ENCODE results near the gene MED9. TPM values are rescaled to one million over a fixed set of nuclear protein-coding genes. Genes with fewer than 3 reads are reported as not detected.

MED9 gene
- total and polyA plus RNA-seq, 10 of the 15 experiments (the other 5 are each of a cell fraction or from before 2014, with no cell fraction given): 1.5 to 22.4 (median 14.8) TPM

GRCh38 chr17:17532991-17533390, 56.2 kb downstream of the MED9 start:
- Histone ChIP-seq H3K9ac (ENCODE audit: control insufficient read depth, insufficient read depth, low read length) (no peak overlapping the region), H3K9me3 (replicated peaks; ENCODE audit: control insufficient read depth, insufficient read depth, low read length) (no peaks in the 10 kb centered on the region), H3K36me3 (ENCODE audit: control insufficient read depth in 2 of 2, insufficient read depth in 2 of 2, low read length in 1 of 2) (no peaks in the 10 kb centered on the region), H2AFZ (ENCODE audit: control insufficient read depth, low read depth, low read length) (no peak overlapping the region), H3K27ac (ENCODE audit: control insufficient read depth, insufficient read depth) (no peak overlapping the region), H3K4me3 (no peak overlapping the region), H3K4me2 (ENCODE audit: control insufficient read depth, insufficient read depth) (no peak overlapping the region), H3K4me1 (ENCODE audit: control insufficient read depth, insufficient read depth, low read length) (no peaks in the 10 kb centered on the region), H4K20me1 (ENCODE audit: control insufficient read depth, insufficient read depth) (no peaks in the 10 kb centered on the region; the same call in 1 of the 2 replicates), H3K27me3 (replicated peaks in 1 of 2; ENCODE audit: control insufficient read depth in 2 of 2, insufficient read depth in 2 of 2, low read length in 1 of 2) (no peaks in the 10 kb centered on the region; a peak in 1 of 4 replicates), H3K79me2 (ENCODE audit: control insufficient read depth, insufficient read depth, low read length) (no peaks in the 10 kb centered on the region)
- WGBS (ENCODE audit: insufficient coverage, insufficient replicate concordance, low lambda C conversion rate, missing lambda C conversion rate): 33% methylated on average over 1 of the region's 1 CpG
- FAIRE-seq (peak; percentile 31), DNase-seq (ENCODE audit: low read depth, low spot score) (no peak), ATAC-seq (no peak)
- BruUV-seq (replicated peaks): no TSS peak
- in situ Hi-C loops (cut with MboI) (no loop called here), intact Hi-C loops (cut with micrococcal nuclease; ENCODE audit: unreplicated experiment) (no loop called here)
- TF ChIP-seq EED (IDR thresholded peaks at IDR 0.05; ENCODE audit: low read depth) (no peak), SMAD1 (IDR thresholded peaks at IDR 0.05; ENCODE audit: low read depth, partially characterized antibody) (no peak), SP1 (IDR thresholded peaks at IDR 0.05; ENCODE audit: low read depth, low read length) (no peak), STAT3 (IDR thresholded peaks at IDR 0.05; ENCODE audit: low read depth, low read length) (no peak), STAT1 (conservative IDR thresholded peaks at IDR 0.05) (no peak), BACH1 (IDR thresholded peaks at IDR 0.05; ENCODE audit: borderline replicate concordance) (no peak)
- TF ChIP-seq, protein P1, sequence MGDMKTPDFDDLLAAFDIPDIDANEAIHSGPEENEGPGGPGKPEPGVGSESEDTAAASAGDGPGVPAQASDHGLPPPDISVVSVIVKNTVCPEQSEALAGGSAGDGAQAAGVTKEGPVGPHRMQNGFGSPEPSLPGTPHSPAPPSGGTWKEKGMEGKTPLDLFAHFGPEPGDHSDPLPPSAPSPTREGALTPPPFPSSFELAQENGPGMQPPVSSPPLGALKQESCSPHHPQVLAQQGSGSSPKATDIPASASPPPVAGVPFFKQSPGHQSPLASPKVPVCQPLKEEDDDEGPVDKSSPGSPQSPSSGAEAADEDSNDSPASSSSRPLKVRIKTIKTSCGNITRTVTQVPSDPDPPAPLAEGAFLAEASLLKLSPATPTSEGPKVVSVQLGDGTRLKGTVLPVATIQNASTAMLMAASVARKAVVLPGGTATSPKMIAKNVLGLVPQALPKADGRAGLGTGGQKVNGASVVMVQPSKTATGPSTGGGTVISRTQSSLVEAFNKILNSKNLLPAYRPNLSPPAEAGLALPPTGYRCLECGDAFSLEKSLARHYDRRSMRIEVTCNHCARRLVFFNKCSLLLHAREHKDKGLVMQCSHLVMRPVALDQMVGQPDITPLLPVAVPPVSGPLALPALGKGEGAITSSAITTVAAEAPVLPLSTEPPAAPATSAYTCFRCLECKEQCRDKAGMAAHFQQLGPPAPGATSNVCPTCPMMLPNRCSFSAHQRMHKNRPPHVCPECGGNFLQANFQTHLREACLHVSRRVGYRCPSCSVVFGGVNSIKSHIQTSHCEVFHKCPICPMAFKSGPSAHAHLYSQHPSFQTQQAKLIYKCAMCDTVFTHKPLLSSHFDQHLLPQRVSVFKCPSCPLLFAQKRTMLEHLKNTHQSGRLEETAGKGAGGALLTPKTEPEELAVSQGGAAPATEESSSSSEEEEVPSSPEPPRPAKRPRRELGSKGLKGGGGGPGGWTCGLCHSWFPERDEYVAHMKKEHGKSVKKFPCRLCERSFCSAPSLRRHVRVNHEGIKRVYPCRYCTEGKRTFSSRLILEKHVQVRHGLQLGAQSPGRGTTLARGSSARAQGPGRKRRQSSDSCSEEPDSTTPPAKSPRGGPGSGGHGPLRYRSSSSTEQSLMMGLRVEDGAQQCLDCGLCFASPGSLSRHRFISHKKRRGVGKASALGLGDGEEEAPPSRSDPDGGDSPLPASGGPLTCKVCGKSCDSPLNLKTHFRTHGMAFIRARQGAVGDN (IDR thresholded peaks at IDR 0.05): no peak
- ChIA-PET CTCF (no interaction called here), SMC1A (ENCODE audit: uncharacterized antibody, unreplicated experiment) (no interaction called here), POLR2A (interaction anchor here (0.6 kb wide), 1 partner anchor 11 kb away, joined by 5 read pairs; no protein-coding TSS in a partner anchor), RAD21 (ENCODE audit: unreplicated experiment) (no interaction called here)
